HG02973 (cell line): ENCODE measurements around the gene PIK3AP1.
"Not testable (repeated sequence)": the region's sequence is repeated elsewhere in the genome, so short reads cannot be mapped to it uniquely, and the experiment has no call there.

Source experiments
- ATAC-seq: cut with Tn5 transposase; IDR thresholded peaks from one replicate; pipeline ENCODE4 v1.9.1; 2021; ENCODE audit warnings: moderate library complexity; ENCODE audit not compliant: unreplicated experiment

The PIK3AP1 gene

DNA sequence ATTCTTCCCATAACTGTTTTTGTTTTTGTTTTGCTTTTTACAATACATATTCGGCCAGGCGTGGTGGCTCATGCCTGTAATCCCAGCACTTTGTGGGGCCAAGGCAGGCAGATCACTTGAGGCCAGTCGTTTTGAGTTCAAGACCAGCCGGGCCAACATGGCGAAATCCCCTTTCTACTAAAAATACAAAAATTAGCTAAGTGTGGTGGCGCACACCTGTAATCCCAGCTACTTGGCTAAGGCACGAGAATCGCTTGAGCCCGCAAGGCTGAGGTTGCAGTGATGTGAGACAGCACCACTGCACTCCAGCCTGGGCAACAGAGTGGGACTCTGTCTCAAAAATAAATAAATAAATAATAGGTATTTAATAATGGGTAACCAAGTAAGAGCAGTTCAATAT lies 135.8 kb downstream of the PIK3AP1 start:
- no peak for ATAC-seq

GRCh38 chr10:96584035-96584434 lies 136.3 kb downstream of the PIK3AP1 start:
- no peak for ATAC-seq

DNA sequence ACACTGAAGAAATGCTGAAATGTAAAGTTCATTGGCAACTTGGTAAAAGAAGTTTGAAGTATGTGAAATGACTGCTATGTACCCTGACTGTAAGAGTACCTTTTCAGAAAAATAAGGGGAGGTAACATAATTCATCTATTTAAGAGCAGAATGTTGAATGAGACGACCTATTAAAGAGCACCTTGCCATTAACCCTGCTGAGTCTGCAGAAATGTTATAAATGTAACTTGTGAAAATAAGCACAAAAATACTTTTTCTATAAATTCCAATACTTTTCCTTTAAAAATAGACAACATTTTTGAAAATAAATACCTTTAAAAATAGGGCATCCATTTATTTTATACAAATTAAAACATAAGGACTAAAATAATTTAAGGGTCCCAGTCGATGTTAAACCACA lies 141.2 kb downstream of the PIK3AP1 start:
- no peak for ATAC-seq

- no peak for ATAC-seq
Observed at GRCh38 chr10:96578633-96579032, 141.7 kb downstream of the PIK3AP1 start.

GRCh38 chr10:96578022-96578421 lies 142.3 kb downstream of the PIK3AP1 start:
- ATAC-seq, result no peak

GRCh38 chr10:96577069-96577468 lies 143.2 kb downstream of the PIK3AP1 start:
- ATAC-seq, result no peak

DNA sequence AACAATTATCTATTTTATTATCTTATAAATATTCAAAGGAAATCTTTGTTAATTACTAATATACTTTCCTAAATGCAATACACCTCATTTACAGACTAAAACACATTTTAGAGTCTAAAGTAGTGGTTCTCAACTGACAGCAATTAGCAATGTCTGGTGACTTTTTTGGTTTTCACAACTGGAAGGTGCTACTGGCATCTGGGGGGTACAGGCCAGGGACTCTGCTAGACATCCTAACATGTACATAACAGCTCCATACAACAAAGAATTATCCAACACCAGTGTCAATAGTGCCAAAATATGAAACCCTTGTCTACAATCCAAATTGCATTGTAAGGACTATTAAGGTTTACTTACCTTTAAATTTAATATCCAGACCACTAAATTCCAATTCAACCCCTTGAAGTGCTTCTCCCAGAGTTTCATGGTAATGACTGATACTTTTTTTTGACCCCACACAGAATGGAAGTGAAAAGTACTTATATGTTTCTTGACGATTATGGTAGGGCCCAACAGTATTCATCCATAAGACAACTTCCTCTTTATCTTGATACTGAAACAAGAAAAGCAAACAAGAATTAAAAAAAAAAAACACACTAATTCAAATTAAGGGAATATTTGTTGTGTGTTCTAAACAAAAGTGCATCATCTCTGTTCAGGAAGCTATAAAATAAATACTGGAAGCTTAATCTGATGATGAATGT lies 143.9 kb downstream of the PIK3AP1 start:
- ATAC-seq, result no peak

- ATAC-seq, result not testable (repeated sequence)
Observed at GRCh38 chr10:96574564-96574963, 145.8 kb downstream of the PIK3AP1 start.

- no peak for ATAC-seq
Observed at GRCh38 chr10:96573036-96573435, 147.3 kb downstream of the PIK3AP1 start.

DNA sequence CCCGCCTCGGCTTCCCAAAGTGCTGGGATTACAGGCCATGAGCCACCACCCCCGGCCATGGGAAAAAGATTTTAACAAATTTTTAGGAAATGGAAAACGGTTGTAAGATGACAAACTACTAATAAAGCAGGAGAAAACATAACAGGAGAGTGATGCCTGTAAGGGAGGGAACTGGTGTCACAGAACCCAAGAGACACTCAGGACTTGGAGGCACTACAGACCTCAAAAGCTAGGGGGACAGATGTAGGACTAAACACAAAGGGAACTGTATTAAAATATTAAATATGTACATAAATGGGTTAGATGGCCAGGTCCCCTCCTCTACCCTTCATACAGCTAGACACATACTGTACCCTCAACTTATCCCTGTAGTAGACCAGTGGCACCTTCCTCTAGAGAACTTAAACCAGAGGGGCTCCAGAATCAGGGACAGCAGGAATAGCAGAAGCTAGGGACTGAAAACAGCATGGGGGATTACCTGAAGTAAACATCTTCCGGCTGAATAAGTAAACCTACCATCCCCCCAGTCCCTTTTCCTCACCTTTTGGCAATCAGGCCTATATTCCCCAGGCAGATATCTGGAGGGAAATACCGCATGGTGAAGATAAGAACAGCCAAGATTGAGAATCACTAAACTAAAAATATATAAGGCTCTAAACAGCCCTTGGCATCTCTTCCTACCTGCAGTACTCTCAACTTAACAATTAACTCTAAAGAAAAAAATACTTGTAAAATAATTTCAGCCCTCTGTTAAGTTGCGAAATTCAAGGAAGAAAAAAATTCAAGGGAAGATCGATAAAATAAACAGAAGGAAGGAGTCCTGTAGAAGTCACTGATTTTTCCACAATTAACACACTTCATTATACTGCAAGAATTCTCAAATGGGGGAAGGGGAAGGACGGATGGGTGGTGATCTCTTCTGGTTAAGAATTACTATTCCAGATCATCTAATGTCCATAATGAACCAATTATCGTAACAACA lies 149.0 kb downstream of the PIK3AP1 start:
- ATAC-seq, result no peak

DNA sequence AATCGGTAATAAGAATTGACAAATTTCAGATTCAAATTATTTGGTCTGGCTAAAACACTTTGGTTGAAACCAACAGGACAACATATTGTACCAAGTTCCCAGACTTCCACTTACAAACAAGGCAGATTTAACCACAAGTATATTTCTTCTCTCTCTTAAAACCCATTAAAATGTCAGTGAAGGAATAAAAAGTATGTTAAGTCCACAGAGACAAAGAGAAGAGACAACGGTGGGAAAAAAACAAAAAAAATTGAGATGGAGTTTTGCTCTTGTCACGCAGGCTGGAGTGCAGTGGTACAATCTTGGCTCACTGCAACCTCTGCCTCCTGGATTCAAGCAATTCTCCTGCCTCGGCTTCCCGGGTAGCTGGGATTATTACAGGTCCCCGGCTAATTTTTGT lies 149.8 kb downstream of the PIK3AP1 start:
- ATAC-seq, result no peak

DNA sequence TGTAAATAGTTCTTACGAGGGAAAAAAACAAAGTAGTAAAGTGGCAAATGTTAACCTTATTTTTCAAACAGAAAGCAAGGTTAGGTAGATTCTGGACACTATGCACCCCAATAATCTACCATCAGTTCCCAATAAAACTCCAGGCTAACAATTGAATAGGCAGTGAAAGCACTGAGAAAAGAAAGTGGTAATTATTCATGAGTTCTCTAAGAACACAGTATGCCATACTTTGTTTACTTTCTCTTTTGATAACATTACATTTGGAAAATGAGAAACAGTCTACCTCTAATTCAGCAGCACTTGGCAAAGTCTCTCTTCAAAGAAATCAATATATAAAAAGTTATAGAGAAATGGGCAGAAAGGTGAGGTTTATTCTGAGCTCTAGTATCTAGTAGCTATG lies 151.9 kb downstream of the PIK3AP1 start:
- no peak for ATAC-seq

GRCh38 chr10:96565774-96566173 lies 154.5 kb downstream of the PIK3AP1 start:
- ATAC-seq, result no peak

- no peak for ATAC-seq
Observed at GRCh38 chr10:96560966-96561887, 159.1 kb downstream of the PIK3AP1 start.

GRCh38 chr10:96560489-96560888 lies 159.8 kb downstream of the PIK3AP1 start:
- ATAC-seq, result no peak

- no peak for ATAC-seq
Observed at GRCh38 chr10:96556003-96556402, 164.3 kb downstream of the PIK3AP1 start.

GRCh38 chr10:96555330-96555729 lies 165.0 kb downstream of the PIK3AP1 start:
- ATAC-seq, result no peak

- ATAC-seq, result no peak
Observed at GRCh38 chr10:96548589-96548988, 171.7 kb downstream of the PIK3AP1 start.

DNA sequence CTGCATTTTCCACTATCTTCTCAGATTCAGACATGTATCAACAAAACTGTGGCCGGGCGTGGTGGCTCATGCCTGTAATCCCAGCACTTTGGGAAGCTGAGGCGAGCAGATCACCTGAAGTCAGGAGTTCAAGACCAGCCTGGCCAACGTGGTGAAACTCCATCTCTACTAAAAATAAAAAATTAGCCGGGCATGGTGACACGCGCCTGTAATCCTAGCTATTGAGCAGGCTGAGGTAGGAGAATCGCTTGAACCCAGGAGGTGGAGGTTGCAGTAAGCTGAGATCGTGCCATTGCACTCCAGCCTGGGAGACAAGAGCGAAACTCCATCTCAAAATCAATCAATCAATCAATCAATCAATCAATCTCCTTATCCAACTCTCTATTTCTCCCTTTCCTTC lies 174.8 kb downstream of the PIK3AP1 start:
- ATAC-seq, result not testable (repeated sequence)
